Breast epithelium (tissue), 3 donors: ENCODE results near the gene CCDC78.

ENCODE experiments used
- CTCF ChIP-seq, 3 donors: fragments of 450-650 bp; IDR thresholded peaks; one replicate each; pipeline ENCODE4 v1.5.1; 2016 to 2017; ENCODE audit warnings: antibody characterized with exemption in 3 of 3, mild to moderate bottlenecking in 3 of 3, moderate library complexity in 3 of 3
- POLR2A ChIP-seq: fragments of 450-650 bp; IDR thresholded peaks from one replicate; pipeline ENCODE4 v1.6.1; 2016; ENCODE audit warnings: antibody characterized with exemption, mild to moderate bottlenecking, moderate library complexity
- POLR2AphosphoS5 ChIP-seq, 3 donors: sonication (generic); formaldehyde crosslinking; IDR thresholded peaks; one replicate each; pipeline ENCODE4 v1.6.1; 2017; ENCODE audit warnings: antibody characterized with exemption in 3 of 3

- TF ChIP-seq POLR2A (no peak), CTCF (IDR thresholded peaks at IDR 0.05) (no peak), POLR2AphosphoS5 (IDR thresholded peaks at IDR 0.05) (no peak)
Observed at GRCh38 chr16:695355-696089, 30.7 kb downstream of the CCDC78 start.
